WTC11 (cell line): ENCODE measurements around the gene NALF2. TPM values are rescaled to one million over a fixed set of nuclear protein-coding genes. Genes with fewer than 3 reads are reported as not detected.

Experiments
- ATAC-seq: fragments of 200-7000 bp; cut with Tn5 transposase; 2 replicates; pipeline ENCODE4 v1.10.0; 2021; ENCODE audit warnings: mild to moderate bottlenecking, moderate library complexity
- CTCF ChIA-PET: fragments of 300-600 bp; sonication (Branson Sonifier 250); formaldehyde crosslinking; loops from one replicate; lab custom pipeline; 2021; ENCODE audit warnings: antibody characterized with exemption; lab: Charles Lee
- POLR2A ChIA-PET: fragments of 350-600 bp; sonication (Branson Sonifier 250); formaldehyde crosslinking; loops from one replicate; lab custom pipeline; 2021; ENCODE audit warnings: antibody characterized with exemption; lab: Charles Lee
- DNase-seq: peaks from one replicate; pipeline ENCODE4 v3.0.0; 2021; ENCODE audit warnings: low spot score
- H3K27ac Mint-ChIP-seq: 2 replicates; pipeline ENCODE4 v1.8.0; 2021; ENCODE audit warnings: mixed read lengths
- H3K27me3 Mint-ChIP-seq: 2 replicates; pipeline ENCODE4 v1.8.0; 2021; ENCODE audit warnings: low read depth, mild to moderate bottlenecking, moderate library complexity, mixed read lengths
- H3K36me3 Mint-ChIP-seq: 2 replicates; pipeline ENCODE4 v1.8.0; 2021; ENCODE audit warnings: mixed read lengths
- H3K4me1 Mint-ChIP-seq: 2 replicates; pipeline ENCODE4 v1.8.0; 2022; ENCODE audit warnings: mixed read lengths
- H3K4me3 Mint-ChIP-seq: 2 replicates; pipeline ENCODE4 v1.8.0; 2021; ENCODE audit warnings: mild to moderate bottlenecking, moderate library complexity, mixed read lengths
- H3K9me3 Mint-ChIP-seq: 2 replicates; pipeline ENCODE4 v1.8.0; 2021; ENCODE audit warnings: mixed read lengths
- RORB ChIP-seq: fragments of 250-450 bp; sonication (Bioruptor Pico); IDR thresholded peaks from 2 replicates; pipeline ENCODE4 v1.9.0; 2021; ENCODE audit warnings: mild to moderate bottlenecking
- ZBTB21 ChIP-seq: sonication (generic); formaldehyde crosslinking; IDR thresholded peaks from 2 replicates; pipeline ENCODE4 v1.8.1; 2023; ENCODE audit warnings: mild to moderate bottlenecking, missing genetic modification reagents, borderline replicate concordance
- ZNF423 ChIP-seq: fragments of 250-450 bp; sonication (Bioruptor Pico); IDR thresholded peaks from 2 replicates; pipeline ENCODE4 v2.1.2; 2022; ENCODE audit warnings: mild to moderate bottlenecking, moderate library complexity
- total RNA-seq: library from RNA; stranded (reverse); gene quantifications from 3 replicates; pipeline ENCODE4 v1.2.3, GENCODE V29; 2021
- TF ChIP-seq, protein P1 (sequence below): fragments of 250-450 bp; sonication (Bioruptor Pico); IDR thresholded peaks from 2 replicates; pipeline ENCODE4 v1.9.0; 2021; ENCODE audit warnings: moderate library complexity, mild to moderate bottlenecking, inconsistent platforms, borderline replicate concordance
- TF ChIP-seq, protein P2 (sequence below): fragments of 250-450 bp; sonication (Bioruptor Pico); IDR thresholded peaks from 2 replicates; pipeline ENCODE4 v1.9.0; 2021; ENCODE audit warnings: mild to moderate bottlenecking, borderline replicate concordance
- TF ChIP-seq, protein P3 (sequence below): sonication (generic); formaldehyde crosslinking; conservative IDR thresholded peaks from 2 replicates; pipeline ENCODE4 v1.8.1; 2022; ENCODE audit warnings: mild to moderate bottlenecking, missing genetic modification reagents

Gene NALF2
- total RNA-seq, 1 experiment from 2014 or later, result 14.0 TPM

DNA sequence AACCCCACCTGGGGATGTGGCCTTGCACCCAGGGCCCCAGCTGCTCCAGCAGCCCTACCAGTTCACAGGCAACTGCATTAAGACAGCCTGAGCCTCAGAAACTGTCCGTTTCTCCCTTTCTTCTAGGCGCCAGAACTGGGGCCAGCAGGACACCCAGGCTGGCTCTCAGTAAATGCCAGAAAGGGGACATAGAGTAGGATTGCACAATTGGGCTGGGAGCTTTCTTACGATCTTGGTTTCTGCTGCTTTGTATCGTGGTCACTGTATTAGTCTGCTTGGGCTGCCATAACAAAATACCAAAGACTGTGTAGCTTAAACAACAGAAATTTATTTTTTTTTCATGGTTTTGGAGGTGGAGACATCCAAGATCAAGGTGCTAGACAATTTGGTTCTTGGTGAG, 48.4 kb downstream of the NALF2 start:
- H3K4me1 Mint-ChIP-seq, result peaks cover 25% of the 10 kb centered on the region
- no peaks in the 10 kb centered on the region for H3K36me3 Mint-ChIP-seq
- H3K9me3 Mint-ChIP-seq, result peaks cover 5% of the 10 kb centered on the region; the same call in 1 of the 2 replicates
- POLR2A ChIA-PET, result no interaction called here
- no peak for ATAC-seq
- H3K27me3 Mint-ChIP-seq, result no peaks in the 10 kb centered on the region; the same call in 1 of the 2 replicates
- no peak overlapping the region for H3K4me3 Mint-ChIP-seq
- TF ChIP-seq, protein P1, sequence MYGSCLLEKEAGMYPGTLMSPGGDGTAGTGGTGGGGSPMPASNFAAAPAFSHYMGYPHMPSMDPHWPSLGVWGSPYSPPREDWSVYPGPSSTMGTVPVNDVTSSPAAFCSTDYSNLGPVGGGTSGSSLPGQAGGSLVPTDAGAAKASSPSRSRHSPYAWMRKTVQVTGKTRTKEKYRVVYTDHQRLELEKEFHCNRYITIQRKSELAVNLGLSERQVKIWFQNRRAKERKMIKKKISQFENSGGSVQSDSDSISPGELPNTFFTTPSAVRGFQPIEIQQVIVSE (CRISPR knock-in tag), result no peak
- no peak for TF ChIP-seq ZBTB21 (CRISPR knock-in tag)
- no peak for TF ChIP-seq RORB (CRISPR knock-in tag)
- TF ChIP-seq ZNF423 (CRISPR knock-in tag), result no peak
- TF ChIP-seq, protein P2, sequence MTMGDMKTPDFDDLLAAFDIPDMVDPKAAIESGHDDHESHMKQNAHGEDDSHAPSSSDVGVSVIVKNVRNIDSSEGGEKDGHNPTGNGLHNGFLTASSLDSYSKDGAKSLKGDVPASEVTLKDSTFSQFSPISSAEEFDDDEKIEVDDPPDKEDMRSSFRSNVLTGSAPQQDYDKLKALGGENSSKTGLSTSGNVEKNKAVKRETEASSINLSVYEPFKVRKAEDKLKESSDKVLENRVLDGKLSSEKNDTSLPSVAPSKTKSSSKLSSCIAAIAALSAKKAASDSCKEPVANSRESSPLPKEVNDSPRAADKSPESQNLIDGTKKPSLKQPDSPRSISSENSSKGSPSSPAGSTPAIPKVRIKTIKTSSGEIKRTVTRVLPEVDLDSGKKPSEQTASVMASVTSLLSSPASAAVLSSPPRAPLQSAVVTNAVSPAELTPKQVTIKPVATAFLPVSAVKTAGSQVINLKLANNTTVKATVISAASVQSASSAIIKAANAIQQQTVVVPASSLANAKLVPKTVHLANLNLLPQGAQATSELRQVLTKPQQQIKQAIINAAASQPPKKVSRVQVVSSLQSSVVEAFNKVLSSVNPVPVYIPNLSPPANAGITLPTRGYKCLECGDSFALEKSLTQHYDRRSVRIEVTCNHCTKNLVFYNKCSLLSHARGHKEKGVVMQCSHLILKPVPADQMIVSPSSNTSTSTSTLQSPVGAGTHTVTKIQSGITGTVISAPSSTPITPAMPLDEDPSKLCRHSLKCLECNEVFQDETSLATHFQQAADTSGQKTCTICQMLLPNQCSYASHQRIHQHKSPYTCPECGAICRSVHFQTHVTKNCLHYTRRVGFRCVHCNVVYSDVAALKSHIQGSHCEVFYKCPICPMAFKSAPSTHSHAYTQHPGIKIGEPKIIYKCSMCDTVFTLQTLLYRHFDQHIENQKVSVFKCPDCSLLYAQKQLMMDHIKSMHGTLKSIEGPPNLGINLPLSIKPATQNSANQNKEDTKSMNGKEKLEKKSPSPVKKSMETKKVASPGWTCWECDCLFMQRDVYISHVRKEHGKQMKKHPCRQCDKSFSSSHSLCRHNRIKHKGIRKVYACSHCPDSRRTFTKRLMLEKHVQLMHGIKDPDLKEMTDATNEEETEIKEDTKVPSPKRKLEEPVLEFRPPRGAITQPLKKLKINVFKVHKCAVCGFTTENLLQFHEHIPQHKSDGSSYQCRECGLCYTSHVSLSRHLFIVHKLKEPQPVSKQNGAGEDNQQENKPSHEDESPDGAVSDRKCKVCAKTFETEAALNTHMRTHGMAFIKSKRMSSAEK (CRISPR knock-in tag), result no peak
- TF ChIP-seq, protein P3, sequence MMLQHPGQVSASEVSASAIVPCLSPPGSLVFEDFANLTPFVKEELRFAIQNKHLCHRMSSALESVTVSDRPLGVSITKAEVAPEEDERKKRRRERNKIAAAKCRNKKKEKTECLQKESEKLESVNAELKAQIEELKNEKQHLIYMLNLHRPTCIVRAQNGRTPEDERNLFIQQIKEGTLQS, result no peak
- TF ChIP-seq, all 79 proteins: peak for 0
- CTCF ChIA-PET, result no interaction called here
- H3K27ac Mint-ChIP-seq, result no peak overlapping the region
- no peak for DNase-seq

Other genes starting within 250 kb of the NALF2 start
- gene EDA, start 111.8 kb downstream of the NALF2 start, total RNA-seq, result 11.3 to 15.1 TPM (median 12.9 TPM) in 3 replicates